HL-60 (cell line): ENCODE data around the gene SLC10A2.

Experiments used
- DNase-seq, 2 experiments: peaks; one replicate each; pipeline ENCODE4 v3.0.0-alpha.2; 2010 to 2020; ENCODE audit warnings: low read depth in 1 of 2, low spot score in 1 of 2
- H3K27ac ChIP-seq: fragments of 250-450 bp; sonication (Bioruptor Pico); replicated peaks from 2 replicates; pipeline ENCODE4 v1.5.1; 2020; ENCODE audit warnings: mild to moderate bottlenecking, moderate library complexity
- H3K27me3 ChIP-seq: fragments of 250-450 bp; sonication (Bioruptor Pico); 2 replicates; pipeline ENCODE4 v1.5.1; 2021; ENCODE audit warnings: mild to moderate bottlenecking, moderate library complexity; ENCODE audit not compliant: insufficient read depth, poor library complexity, severe bottlenecking
- H3K4me3 ChIP-seq: replicated peaks from 2 replicates; pipeline ENCODE4 v1.5.1; 2011; ENCODE audit warnings: mild to moderate bottlenecking, control low read depth, low read length; ENCODE audit not compliant: insufficient read depth
- GABPA ChIP-seq: IDR thresholded peaks from 2 replicates; pipeline ENCODE4 v1.6.1; 2012; ENCODE audit warnings: low read depth
- POLR2AphosphoS5 ChIP-seq: IDR thresholded peaks from 2 replicates; pipeline ENCODE4 v1.6.1; 2012; ENCODE audit warnings: low read depth
- SPI1 ChIP-seq: IDR thresholded peaks from 2 replicates; pipeline ENCODE4 v1.6.1; 2012; ENCODE audit warnings: low read depth, mild to moderate bottlenecking, borderline replicate concordance
- TF ChIP-seq, protein P1 (sequence below): IDR thresholded peaks from one replicate; pipeline ENCODE4 v1.5.1; 2011; ENCODE audit warnings: low read length, control low read depth, inconsistent platforms; ENCODE audit not compliant: insufficient read depth
- TF ChIP-seq, protein P2 (sequence below): IDR thresholded peaks from 2 replicates; pipeline ENCODE4 v1.6.1; 2012; ENCODE audit warnings: low read depth; ENCODE audit not compliant: insufficient replicate concordance

The SLC10A2 gene

GRCh38 chr13:103018556-103018955 lies 47.7 kb downstream of the SLC10A2 start:
- TF ChIP-seq, protein P1, sequence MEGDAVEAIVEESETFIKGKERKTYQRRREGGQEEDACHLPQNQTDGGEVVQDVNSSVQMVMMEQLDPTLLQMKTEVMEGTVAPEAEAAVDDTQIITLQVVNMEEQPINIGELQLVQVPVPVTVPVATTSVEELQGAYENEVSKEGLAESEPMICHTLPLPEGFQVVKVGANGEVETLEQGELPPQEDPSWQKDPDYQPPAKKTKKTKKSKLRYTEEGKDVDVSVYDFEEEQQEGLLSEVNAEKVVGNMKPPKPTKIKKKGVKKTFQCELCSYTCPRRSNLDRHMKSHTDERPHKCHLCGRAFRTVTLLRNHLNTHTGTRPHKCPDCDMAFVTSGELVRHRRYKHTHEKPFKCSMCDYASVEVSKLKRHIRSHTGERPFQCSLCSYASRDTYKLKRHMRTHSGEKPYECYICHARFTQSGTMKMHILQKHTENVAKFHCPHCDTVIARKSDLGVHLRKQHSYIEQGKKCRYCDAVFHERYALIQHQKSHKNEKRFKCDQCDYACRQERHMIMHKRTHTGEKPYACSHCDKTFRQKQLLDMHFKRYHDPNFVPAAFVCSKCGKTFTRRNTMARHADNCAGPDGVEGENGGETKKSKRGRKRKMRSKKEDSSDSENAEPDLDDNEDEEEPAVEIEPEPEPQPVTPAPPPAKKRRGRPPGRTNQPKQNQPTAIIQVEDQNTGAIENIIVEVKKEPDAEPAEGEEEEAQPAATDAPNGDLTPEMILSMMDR = no peak
- TF ChIP-seq, protein P2, sequence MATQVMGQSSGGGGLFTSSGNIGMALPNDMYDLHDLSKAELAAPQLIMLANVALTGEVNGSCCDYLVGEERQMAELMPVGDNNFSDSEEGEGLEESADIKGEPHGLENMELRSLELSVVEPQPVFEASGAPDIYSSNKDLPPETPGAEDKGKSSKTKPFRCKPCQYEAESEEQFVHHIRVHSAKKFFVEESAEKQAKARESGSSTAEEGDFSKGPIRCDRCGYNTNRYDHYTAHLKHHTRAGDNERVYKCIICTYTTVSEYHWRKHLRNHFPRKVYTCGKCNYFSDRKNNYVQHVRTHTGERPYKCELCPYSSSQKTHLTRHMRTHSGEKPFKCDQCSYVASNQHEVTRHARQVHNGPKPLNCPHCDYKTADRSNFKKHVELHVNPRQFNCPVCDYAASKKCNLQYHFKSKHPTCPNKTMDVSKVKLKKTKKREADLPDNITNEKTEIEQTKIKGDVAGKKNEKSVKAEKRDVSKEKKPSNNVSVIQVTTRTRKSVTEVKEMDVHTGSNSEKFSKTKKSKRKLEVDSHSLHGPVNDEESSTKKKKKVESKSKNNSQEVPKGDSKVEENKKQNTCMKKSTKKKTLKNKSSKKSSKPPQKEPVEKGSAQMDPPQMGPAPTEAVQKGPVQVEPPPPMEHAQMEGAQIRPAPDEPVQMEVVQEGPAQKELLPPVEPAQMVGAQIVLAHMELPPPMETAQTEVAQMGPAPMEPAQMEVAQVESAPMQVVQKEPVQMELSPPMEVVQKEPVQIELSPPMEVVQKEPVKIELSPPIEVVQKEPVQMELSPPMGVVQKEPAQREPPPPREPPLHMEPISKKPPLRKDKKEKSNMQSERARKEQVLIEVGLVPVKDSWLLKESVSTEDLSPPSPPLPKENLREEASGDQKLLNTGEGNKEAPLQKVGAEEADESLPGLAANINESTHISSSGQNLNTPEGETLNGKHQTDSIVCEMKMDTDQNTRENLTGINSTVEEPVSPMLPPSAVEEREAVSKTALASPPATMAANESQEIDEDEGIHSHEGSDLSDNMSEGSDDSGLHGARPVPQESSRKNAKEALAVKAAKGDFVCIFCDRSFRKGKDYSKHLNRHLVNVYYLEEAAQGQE = no peak
- no peak for TF ChIP-seq GABPA
- TF ChIP-seq POLR2AphosphoS5 = no peak
- no peak for TF ChIP-seq SPI1
- Histone ChIP-seq H3K27ac (no peak overlapping the region), H3K4me3 (no peak overlapping the region), H3K27me3 (peaks cover 2% of the 10 kb centered on the region)
- DNase-seq = no peak

DNA sequence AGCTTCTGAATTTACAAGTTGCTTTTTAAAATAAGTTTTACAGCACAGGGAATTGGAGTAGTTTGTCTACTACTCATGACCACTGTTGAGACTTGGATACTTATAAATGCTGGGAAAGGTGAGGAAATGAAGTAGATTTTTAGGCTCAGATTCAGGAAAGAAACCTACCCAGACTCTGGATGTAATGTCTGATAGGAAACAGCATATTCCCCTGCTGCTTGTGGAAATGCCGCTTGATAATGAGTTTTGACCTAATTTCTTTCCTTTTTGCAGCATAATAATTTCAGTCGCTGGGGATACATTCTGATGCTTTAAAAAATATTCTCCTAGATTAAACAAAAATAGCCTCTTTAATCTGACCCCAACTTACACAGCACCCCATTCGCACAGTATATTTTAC lies 53.6 kb downstream of the SLC10A2 start:
- TF ChIP-seq POLR2AphosphoS5 = no peak
- TF ChIP-seq SPI1 = no peak
- TF ChIP-seq, protein P2 = no peak
- no peak for TF ChIP-seq GABPA
- TF ChIP-seq, protein P1 = no peak
- DNase-seq = no peak
- Histone ChIP-seq H3K27me3 (no peaks in the 10 kb centered on the region), H3K27ac (no peak overlapping the region), H3K4me3 (no peak overlapping the region)

GRCh38 chr13:103009051-103009840 lies 57.0 kb downstream of the SLC10A2 start:
- DNase-seq = no peak
- H3K27ac ChIP-seq = no peak overlapping the region
- TF ChIP-seq, protein P2 = no peak
- TF ChIP-seq SPI1 (no peak), GABPA (no peak), POLR2AphosphoS5 (no peak)
- TF ChIP-seq, protein P1 = no peak

More at GRCh38 chr13:103009051-103009840, 57.0 kb downstream of the SLC10A2 start:
- H3K27me3 ChIP-seq = no peaks in the 10 kb centered on the region
- H3K4me3 ChIP-seq = no peak overlapping the region
